Neural cell (in vitro differentiated cells): ENCODE measurements around the gene SPTA1.

ENCODE experiments used
- CTCF ChIP-seq: fragments of 450-650 bp; IDR thresholded peaks from 2 replicates; pipeline ENCODE4 v1.5.1; 2014; ENCODE audit warnings: antibody characterized with exemption, mild to moderate bottlenecking, moderate library complexity; ENCODE audit not compliant: poor library complexity, severe bottlenecking
- EZH2 ChIP-seq: fragments of 200-600, 300-800 bp; shearing (Covaris generic), sonication (generic); IDR thresholded peaks from 2 replicates; pipeline ENCODE4 v1.6.1; 2014; ENCODE audit warnings: antibody characterized with exemption, low read length, borderline replicate concordance, mild to moderate bottlenecking; ENCODE audit not compliant: insufficient read depth, poor library complexity, severe bottlenecking
- POLR2AphosphoS5 ChIP-seq: IDR thresholded peaks from 2 replicates; pipeline ENCODE4 v1.6.1; 2012
- RAD21 ChIP-seq: fragments of 450-650 bp; conservative IDR thresholded peaks from 2 replicates; pipeline ENCODE4 v1.6.1; 2014; ENCODE audit warnings: antibody characterized with exemption, mild to moderate bottlenecking, moderate library complexity
- SMC3 ChIP-seq: fragments of 450-650 bp; conservative IDR thresholded peaks from 2 replicates; pipeline ENCODE4 v1.6.1; 2014; ENCODE audit warnings: antibody characterized with exemption, mild to moderate bottlenecking, moderate library complexity; ENCODE audit not compliant: poor library complexity
- TF ChIP-seq, protein P1 (sequence below): IDR thresholded peaks from 2 replicates; pipeline ENCODE4 v1.6.1; 2012; ENCODE audit warnings: borderline replicate concordance

GRCh38 chr1:158735848-158736247 lies 49.3 kb upstream of the SPTA1 start:
- TF ChIP-seq POLR2AphosphoS5 (no peak), CTCF (no peak), RAD21 (no peak), SMC3 (no peak), EZH2 (no peak)
- TF ChIP-seq, protein P1, sequence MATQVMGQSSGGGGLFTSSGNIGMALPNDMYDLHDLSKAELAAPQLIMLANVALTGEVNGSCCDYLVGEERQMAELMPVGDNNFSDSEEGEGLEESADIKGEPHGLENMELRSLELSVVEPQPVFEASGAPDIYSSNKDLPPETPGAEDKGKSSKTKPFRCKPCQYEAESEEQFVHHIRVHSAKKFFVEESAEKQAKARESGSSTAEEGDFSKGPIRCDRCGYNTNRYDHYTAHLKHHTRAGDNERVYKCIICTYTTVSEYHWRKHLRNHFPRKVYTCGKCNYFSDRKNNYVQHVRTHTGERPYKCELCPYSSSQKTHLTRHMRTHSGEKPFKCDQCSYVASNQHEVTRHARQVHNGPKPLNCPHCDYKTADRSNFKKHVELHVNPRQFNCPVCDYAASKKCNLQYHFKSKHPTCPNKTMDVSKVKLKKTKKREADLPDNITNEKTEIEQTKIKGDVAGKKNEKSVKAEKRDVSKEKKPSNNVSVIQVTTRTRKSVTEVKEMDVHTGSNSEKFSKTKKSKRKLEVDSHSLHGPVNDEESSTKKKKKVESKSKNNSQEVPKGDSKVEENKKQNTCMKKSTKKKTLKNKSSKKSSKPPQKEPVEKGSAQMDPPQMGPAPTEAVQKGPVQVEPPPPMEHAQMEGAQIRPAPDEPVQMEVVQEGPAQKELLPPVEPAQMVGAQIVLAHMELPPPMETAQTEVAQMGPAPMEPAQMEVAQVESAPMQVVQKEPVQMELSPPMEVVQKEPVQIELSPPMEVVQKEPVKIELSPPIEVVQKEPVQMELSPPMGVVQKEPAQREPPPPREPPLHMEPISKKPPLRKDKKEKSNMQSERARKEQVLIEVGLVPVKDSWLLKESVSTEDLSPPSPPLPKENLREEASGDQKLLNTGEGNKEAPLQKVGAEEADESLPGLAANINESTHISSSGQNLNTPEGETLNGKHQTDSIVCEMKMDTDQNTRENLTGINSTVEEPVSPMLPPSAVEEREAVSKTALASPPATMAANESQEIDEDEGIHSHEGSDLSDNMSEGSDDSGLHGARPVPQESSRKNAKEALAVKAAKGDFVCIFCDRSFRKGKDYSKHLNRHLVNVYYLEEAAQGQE: no peak
